A549 (cell line): ENCODE results near the gene RBCK1. TPM values are rescaled to one million over a fixed set of nuclear protein-coding genes. Genes with fewer than 3 reads are reported as not detected.

Source experiments
- ATAC-seq, 2 experiments: fragments of 200-7000 bp in 1 of 2; fragments of >200 bp in 1 of 2; cut with Nextera tagmentation in 1 of 2; cut with Tn5 transposase in 1 of 2; 3 replicates each; pipeline versions ENCODE4 v1.8.0 to v1.9.1; 2018 to 2020; ENCODE audit warnings: mild to moderate bottlenecking in 1 of 2, moderate library complexity in 1 of 2
- CTCF ChIA-PET: fragments of 300-600 bp; sonication (Branson Sonifier 250); formaldehyde crosslinking; extraction: SDS; loops from one replicate; lab custom pipeline; 2021; ENCODE audit warnings: antibody characterized with exemption, inconsistent platforms; lab: Yijun Ruan, JAX
- POLR2A ChIA-PET: fragments of 350-600 bp; formaldehyde crosslinking; extraction: SDS; loops from one replicate; lab custom pipeline; 2021; ENCODE audit warnings: antibody characterized with exemption, inconsistent platforms; lab: Yijun Ruan, JAX
- DNase-seq, 2 experiments: peaks; one replicate each; pipeline versions ENCODE4 v3.0.0 to v3.0.0-alpha.2; 2011 to 2016; ENCODE audit warnings: low read depth in 1 of 2, low spot score in 1 of 2
- FAIRE-seq: peaks from 2 replicates; lab custom pipeline; 2011; peaks lifted over from hg19 to GRCh38; lab: Jason Lieb, UNC
- H3K27ac ChIP-seq, 2 experiments: fragments of >200 bp; sonication (Bioruptor Twin); formaldehyde crosslinking; 3 replicates each; pipeline ENCODE4 v1.5.1; 2016 to 2017
- H3K4me1 ChIP-seq: fragments of >200 bp; sonication (Bioruptor Twin); formaldehyde crosslinking; 3 replicates; pipeline ENCODE4 v1.6.1; 2016
- H3K4me2 ChIP-seq: fragments of >200 bp; sonication (Bioruptor Twin); formaldehyde crosslinking; 3 replicates; pipeline ENCODE4 v1.6.1; 2016
- H3K4me3 ChIP-seq: fragments of >200 bp; sonication (Bioruptor Twin); formaldehyde crosslinking; 3 replicates; pipeline ENCODE4 v1.5.1; 2016
- H3K9me3 ChIP-seq: fragments of >200 bp; sonication (Bioruptor Twin); formaldehyde crosslinking; 3 replicates; pipeline ENCODE4 v1.6.1; 2016
- CBX2 ChIP-seq: fragments of 200-600 bp; sonication (generic); IDR thresholded peaks from 2 replicates; pipeline ENCODE4 v1.6.1; 2016; ENCODE audit warnings: low read depth, mild to moderate bottlenecking, borderline replicate concordance
- CBX8 ChIP-seq: fragments of 200-600 bp; sonication (generic); IDR thresholded peaks from 2 replicates; pipeline ENCODE4 v1.6.1; 2016
- CEBPB ChIP-seq, 2 experiments: fragments of >200 bp in 1 of 2; sonication (Bioruptor Twin) in 1 of 2; formaldehyde crosslinking in 1 of 2; IDR thresholded peaks; 2 replicates each; pipeline ENCODE4 v1.6.1; 2012 to 2016
- CHD2 ChIP-seq: fragments of 150-350 bp; IDR thresholded peaks from 2 replicates; pipeline ENCODE4 v1.6.1; 2014; ENCODE audit warnings: low read length; ENCODE audit not compliant: partially characterized antibody
- CHD4 ChIP-seq: fragments of 200-600 bp; sonication (generic); IDR thresholded peaks from 2 replicates; pipeline ENCODE4 v1.6.1; 2016; ENCODE audit warnings: antibody characterized with exemption, mild to moderate bottlenecking, borderline replicate concordance
- EP300 ChIP-seq, 2 experiments: fragments of >200 bp; sonication (Bioruptor Twin); formaldehyde crosslinking; IDR thresholded peaks; 2 replicates in 1 of 2; 3 replicates in 1 of 2; pipeline ENCODE4 v1.6.1; 2016 to 2017
- ESRRA ChIP-seq: fragments of 150-350 bp; IDR thresholded peaks from 2 replicates; pipeline ENCODE4 v1.6.1; 2014; ENCODE audit warnings: mild to moderate bottlenecking, low read length, borderline replicate concordance
- FOSB ChIP-seq: fragments of 250-450 bp; sonication (Bioruptor Pico); IDR thresholded peaks from 2 replicates; pipeline ENCODE4 v1.5.0; 2020; ENCODE audit warnings: mild to moderate bottlenecking, moderate library complexity
- FOXS1 ChIP-seq: fragments of 250-450 bp; sonication (Bioruptor Pico); IDR thresholded peaks from 2 replicates; pipeline ENCODE4 v1.5.0; 2020; ENCODE audit warnings: mild to moderate bottlenecking, moderate library complexity
- GATA3 ChIP-seq: IDR thresholded peaks from 2 replicates; pipeline ENCODE4 v1.6.1; 2012; ENCODE audit warnings: borderline replicate concordance
- HEYL ChIP-seq: fragments of 250-450 bp; sonication (Bioruptor Pico); IDR thresholded peaks from 2 replicates; pipeline ENCODE4 v1.8.0; 2021; ENCODE audit warnings: mild to moderate bottlenecking, moderate library complexity
- HOXB13 ChIP-seq: fragments of 250-450 bp; sonication (Bioruptor Pico); IDR thresholded peaks from 2 replicates; pipeline ENCODE4 v1.5.0; 2020; ENCODE audit warnings: low read depth, mild to moderate bottlenecking, moderate library complexity
- HOXB5 ChIP-seq: fragments of 250-450 bp; sonication (Bioruptor Pico); IDR thresholded peaks from 2 replicates; pipeline ENCODE4 v1.5.0; 2020; ENCODE audit warnings: mild to moderate bottlenecking, moderate library complexity
- JUN ChIP-seq, 2 experiments: fragments of >200 bp; sonication (Bioruptor Twin); formaldehyde crosslinking; IDR thresholded peaks; 2 replicates in 1 of 2; 3 replicates in 1 of 2; pipeline ENCODE4 v1.6.1; 2016 to 2017
- JUNB ChIP-seq: fragments of >200 bp; sonication (Bioruptor Twin); formaldehyde crosslinking; IDR thresholded peaks from 2 replicates; pipeline ENCODE4 v1.6.1; 2016
- KDM5A ChIP-seq: fragments of 200-600 bp; sonication (generic); IDR thresholded peaks from 2 replicates; pipeline ENCODE4 v1.6.1; 2016; ENCODE audit warnings: antibody characterized with exemption, mild to moderate bottlenecking
- MAFK ChIP-seq: fragments of 450-650 bp; IDR thresholded peaks from 2 replicates; pipeline ENCODE4 v1.6.1; 2014; ENCODE audit not compliant: partially characterized antibody
- MAX ChIP-seq: IDR thresholded peaks from 2 replicates; pipeline ENCODE4 v1.6.1; 2012
- MAZ ChIP-seq: fragments of 150-350 bp; IDR thresholded peaks from 2 replicates; pipeline ENCODE4 v1.6.1; 2014; ENCODE audit warnings: antibody characterized with exemption, low read depth, low read length, borderline replicate concordance
- MYC ChIP-seq: IDR thresholded peaks from 2 replicates; pipeline ENCODE4 v1.6.1; 2012; ENCODE audit warnings: mild to moderate bottlenecking, inconsistent platforms, low read length, improper control_type of control experiment, borderline replicate concordance
- NPAS2 ChIP-seq: fragments of 250-450 bp; sonication (Bioruptor Pico); IDR thresholded peaks from 2 replicates; pipeline ENCODE4 v1.8.0; 2022; ENCODE audit warnings: mild to moderate bottlenecking, moderate library complexity, borderline replicate concordance
- PHF8 ChIP-seq: fragments of 200-600 bp; sonication (generic); IDR thresholded peaks from 2 replicates; pipeline ENCODE4 v1.6.1; 2016; ENCODE audit warnings: low read depth, mild to moderate bottlenecking, antibody characterized with exemption, moderate library complexity, borderline replicate concordance
- POLR2A ChIP-seq: IDR thresholded peaks from 2 replicates; pipeline ENCODE4 v1.6.1; 2012; ENCODE audit warnings: mild to moderate bottlenecking, low read length
- RARB ChIP-seq: fragments of 250-450 bp; sonication (Bioruptor Pico); IDR thresholded peaks from 2 replicates; pipeline ENCODE4 v1.8.0; 2021; ENCODE audit warnings: mild to moderate bottlenecking, moderate library complexity
- RNF2 ChIP-seq: fragments of 200-600 bp; sonication (generic); IDR thresholded peaks from 2 replicates; pipeline ENCODE4 v1.6.1; 2016; ENCODE audit warnings: low read depth, mild to moderate bottlenecking, antibody characterized with exemption, moderate library complexity, borderline replicate concordance
- SMC3 ChIP-seq: fragments of >200 bp; sonication (Bioruptor Twin); formaldehyde crosslinking; IDR thresholded peaks from 3 replicates; pipeline ENCODE4 v1.6.1; 2018; ENCODE audit warnings: inconsistent platforms
- SREBF2 ChIP-seq: fragments of 450-650 bp; IDR thresholded peaks from 2 replicates; pipeline ENCODE4 v1.6.1; 2014; ENCODE audit warnings: mild to moderate bottlenecking, moderate library complexity
- TFCP2L1 ChIP-seq: fragments of 250-450 bp; sonication (Bioruptor Pico); IDR thresholded peaks from 2 replicates; pipeline ENCODE4 v1.5.0; 2021; ENCODE audit warnings: mild to moderate bottlenecking
- TP53 ChIP-seq: fragments of 250-450 bp; sonication (Bioruptor Pico); IDR thresholded peaks from 2 replicates; pipeline ENCODE4 v1.5.0; 2021; ENCODE audit warnings: mild to moderate bottlenecking, moderate library complexity
- ZFP36 ChIP-seq: fragments of 450-650 bp; IDR thresholded peaks from 2 replicates; pipeline ENCODE4 v1.6.1; 2014; ENCODE audit warnings: borderline replicate concordance; ENCODE audit not compliant: partially characterized antibody
- ZSCAN20 ChIP-seq: fragments of 250-450 bp; sonication (Bioruptor Pico); IDR thresholded peaks from 2 replicates; pipeline ENCODE4 v1.8.0; 2022; ENCODE audit warnings: mild to moderate bottlenecking, moderate library complexity
- WGBS: methylation state at CpG from one replicate; pipeline ENCODE4 v1.1.6; 2017; ENCODE audit errors: missing lambda C conversion rate; 5-methylcytosine and 5-hydroxymethylcytosine counted together
- polyA plus RNA-seq, 4 experiments: library from polyadenylated mRNA; depleted of rRNA in 3 of 4; stranded (reverse); fragments of >200 nt; fragmentation: RNase III in 1 of 4; extraction: RNeasy Plus Mini Kit Qiagen cat#74134 plus additional on column Dnase treatment in 1 of 4; gene quantifications; 2 replicates in 3 of 4; 3 replicates in 1 of 4; pipeline ENCODE4 v1.2.3, GENCODE V29; 2011 to 2017
- TF ChIP-seq, protein P1 (sequence below): fragments of 450-650 bp; IDR thresholded peaks from 2 replicates; pipeline ENCODE4 v1.6.1; 2014; ENCODE audit warnings: antibody characterized with exemption
- TF ChIP-seq, protein P2 (sequence below): fragments of >200 bp; sonication (Bioruptor Twin); formaldehyde crosslinking; IDR thresholded peaks from 3 replicates; pipeline ENCODE4 v1.6.1; 2016

Gene RBCK1
- polyA plus RNA-seq, 2 of the 4 experiments (the other 2 are of a cell fraction), result 117 to 222 TPM

GRCh38 chr20:400454-401275, 7.4 kb upstream of the RBCK1 start:
- H3K27ac ChIP-seq, result peak overlapping the region; percentile 93 to 99
- WGBS, result 68% methylated on average over 5 of the region's 5 CpGs
- peak; percentile 43 to 58; a peak in 5 of 6 replicates for ATAC-seq
- POLR2A ChIA-PET, result interaction anchor here (0.5 to 5.6 kb wide), 8 partner anchors 10 to 76 kb away, joined by 3 to 106 read pairs (median 6); partner anchors contain the start of genes NRSN2, TBC1D20 and TRIB3
- H3K4me2 ChIP-seq, result peak overlapping the region; percentile 65
- CTCF ChIA-PET, result interaction anchor here (1.1 to 15.4 kb wide), 8 partner anchors 12 to 160 kb away, joined by 3 to 160 read pairs (median 26); partner anchors contain the start of genes NRSN2 and TRIB3
- DNase-seq, result peak; percentile 62 to 75
- H3K9me3 ChIP-seq, result peaks cover 15% of the 10 kb centered on the region
- H3K4me1 ChIP-seq, result peaks cover 46% of the 10 kb centered on the region
- peak; percentile 93 for FAIRE-seq
- H3K4me3 ChIP-seq, result no peak overlapping the region; the same call in 2 of the 3 replicates
- TF ChIP-seq, protein P1, sequence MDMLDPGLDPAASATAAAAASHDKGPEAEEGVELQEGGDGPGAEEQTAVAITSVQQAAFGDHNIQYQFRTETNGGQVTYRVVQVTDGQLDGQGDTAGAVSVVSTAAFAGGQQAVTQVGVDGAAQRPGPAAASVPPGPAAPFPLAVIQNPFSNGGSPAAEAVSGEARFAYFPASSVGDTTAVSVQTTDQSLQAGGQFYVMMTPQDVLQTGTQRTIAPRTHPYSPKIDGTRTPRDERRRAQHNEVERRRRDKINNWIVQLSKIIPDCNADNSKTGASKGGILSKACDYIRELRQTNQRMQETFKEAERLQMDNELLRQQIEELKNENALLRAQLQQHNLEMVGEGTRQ, result peak; percentile 65
- TF ChIP-seq KDM5A (no peak), JUN (IDR thresholded peaks at IDR 0.05) (0 out of 5 replicates have a peak, but pooled peaks have one; percentile 12 to 57), HEYL (CRISPR knock-in tag) (peak; percentile 55; the same call in 1 of the 2 replicates), ZSCAN20 (0 out of 2 replicates have a peak, but pooled peaks have one; percentile 2), HOXB13 (CRISPR knock-in tag) (peak; percentile 1; the same call in 1 of the 2 replicates), MAFK (peak; percentile 83), POLR2A (no peak)

GRCh38 chr20:401682-402495, 6.2 kb upstream of the RBCK1 start:
- CTCF ChIA-PET, result interaction anchor here (1.2 to 15.4 kb wide), 12 partner anchors 11 to 135 kb away, joined by 3 to 160 read pairs (median 13); partner anchors contain the start of gene TRIB3
- H3K4me1 ChIP-seq, result peaks cover 42% of the 10 kb centered on the region
- H3K9me3 ChIP-seq, result peaks cover 15% of the 10 kb centered on the region
- DNase-seq (peak; percentile 99 to 100), ATAC-seq (peak; percentile 85 to 90), FAIRE-seq (peak; percentile 100)
- peak overlapping the region; percentile 93 to 99 for H3K27ac ChIP-seq
- H3K4me3 ChIP-seq, result 0 out of 3 replicates have a peak overlapping the region, but pooled peaks have one; percentile 4
- H3K4me2 ChIP-seq, result peak overlapping the region; percentile 65
- 16% methylated on average over 9 of the region's 9 CpGs for WGBS
- POLR2A ChIA-PET, result interaction anchor here (0.7 to 5.6 kb wide), 6 partner anchors 11 to 60 kb away, joined by 4 to 106 read pairs (median 8); partner anchors contain the start of genes NRSN2, TBC1D20 and TRIB3
- TF ChIP-seq TFCP2L1 (CRISPR knock-in tag) (no peak), SREBF2 (no peak), RARB (CRISPR knock-in tag) (no peak), CBX8 (no peak), CHD2 (peak; percentile 72), FOSB (CRISPR knock-in tag) (no peak), CHD4 (no peak), MAFK (peak; percentile 94), MAZ (no peak), TP53 (CRISPR knock-in tag) (no peak), HOXB5 (no peak; the same call in 1 of the 2 replicates), CBX2 (no peak), FOXS1 (CRISPR knock-in tag) (0 out of 2 replicates have a peak, but pooled peaks have one; percentile 18), MAX (peak; percentile 84), CEBPB (IDR thresholded peaks at IDR 0.05) (peak; percentile 97 to 98), SMC3 (0 out of 3 replicates have a peak, but pooled peaks have one; percentile 8), KDM5A (no peak), ZFP36 (no peak), JUNB (peak; percentile 95), MYC (no peak; the same call in 1 of the 2 replicates), PHF8 (no peak), GATA3 (peak; percentile 86), EP300 (IDR thresholded peaks at IDR 0.05) (peak; percentile 97 to 98; a peak in 4 of 5 replicates), NPAS2 (CRISPR knock-in tag) (no peak), ESRRA (no peak), RNF2 (no peak)
- TF ChIP-seq, protein P1, result peak; percentile 56
- TF ChIP-seq, protein P2, sequence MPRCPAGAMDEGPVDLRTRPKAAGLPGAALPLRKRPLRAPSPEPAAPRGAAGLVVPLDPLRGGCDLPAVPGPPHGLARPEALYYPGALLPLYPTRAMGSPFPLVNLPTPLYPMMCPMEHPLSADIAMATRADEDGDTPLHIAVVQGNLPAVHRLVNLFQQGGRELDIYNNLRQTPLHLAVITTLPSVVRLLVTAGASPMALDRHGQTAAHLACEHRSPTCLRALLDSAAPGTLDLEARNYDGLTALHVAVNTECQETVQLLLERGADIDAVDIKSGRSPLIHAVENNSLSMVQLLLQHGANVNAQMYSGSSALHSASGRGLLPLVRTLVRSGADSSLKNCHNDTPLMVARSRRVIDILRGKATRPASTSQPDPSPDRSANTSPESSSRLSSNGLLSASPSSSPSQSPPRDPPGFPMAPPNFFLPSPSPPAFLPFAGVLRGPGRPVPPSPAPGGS, result no peak; the same call in 1 of the 3 replicates
